Liver (tissue), 9 donors: ENCODE results near the gene MBP. TPM values are rescaled to one million over a fixed set of nuclear protein-coding genes. Genes with fewer than 3 reads are reported as not detected.
A peak's percentile ranks its signal among the peaks of the same experiment; 100 is the strongest.

Source experiments
- DNase-seq: peaks from one replicate; pipeline ENCODE4 v3.0.0-alpha.2; 2017; ENCODE audit warnings: low spot score
- H3K27ac ChIP-seq, 2 donors: one replicate each; pipeline ENCODE4 v1.7.0; 2013; ENCODE audit warnings: inconsistent platforms in 2 of 2, low read length in 2 of 2, control low read depth in 1 of 2, low read depth in 1 of 2, mild to moderate bottlenecking in 1 of 2
- H3K27me3 ChIP-seq, 4 donors: one replicate each; pipeline versions ENCODE4 v1.6.1 to v1.7.0; 2013; ENCODE audit warnings: low read length in 3 of 4, inconsistent platforms in 1 of 4, mild to moderate bottlenecking in 1 of 4, moderate library complexity in 1 of 4; ENCODE audit not compliant: control insufficient read depth in 4 of 4, insufficient read depth in 4 of 4
- H3K36me3 ChIP-seq, 4 donors: one replicate each; pipeline versions ENCODE4 v1.6.1 to v1.7.0; 2013; ENCODE audit warnings: low read length in 3 of 4, mild to moderate bottlenecking in 3 of 4, low read depth in 1 of 4, moderate library complexity in 1 of 4; ENCODE audit not compliant: control insufficient read depth in 4 of 4, insufficient read depth in 3 of 4
- H3K4me1 ChIP-seq, 4 donors: one replicate each; pipeline versions ENCODE4 v1.6.1 to v1.7.0; 2013; ENCODE audit warnings: low read length in 3 of 4, mild to moderate bottlenecking in 3 of 4, moderate library complexity in 1 of 4; ENCODE audit not compliant: control insufficient read depth in 4 of 4, insufficient read depth in 4 of 4
- H3K4me3 ChIP-seq, 3 donors: one replicate each; pipeline versions ENCODE4 v1.6.1 to v1.7.0; 2013; ENCODE audit warnings: low read length in 3 of 3, control low read depth in 1 of 3, low read depth in 1 of 3, mild to moderate bottlenecking in 1 of 3
- H3K9ac ChIP-seq, 2 donors: one replicate each; pipeline ENCODE4 v1.7.0; 2013; ENCODE audit warnings: low read length in 2 of 2, mild to moderate bottlenecking in 2 of 2, moderate library complexity in 2 of 2, control low read depth in 1 of 2, low read depth in 1 of 2
- H3K9me3 ChIP-seq, 4 donors: one replicate each; pipeline versions ENCODE4 v1.6.1 to v1.7.0; 2013; ENCODE audit warnings: low read length in 3 of 4; ENCODE audit not compliant: control insufficient read depth in 4 of 4
- ATF3 ChIP-seq: IDR thresholded peaks from 2 replicates; pipeline ENCODE4 v1.6.1; 2016; ENCODE audit warnings: antibody characterized with exemption
- CTCF ChIP-seq: fragments of 150-350 bp; IDR thresholded peaks from 2 replicates; pipeline ENCODE4 v1.5.1; 2017; ENCODE audit warnings: improper control_type of control experiment, low read depth, low read length; ENCODE audit not compliant: missing input control
- EGR1 ChIP-seq, 2 donors: IDR thresholded peaks; 2 replicates each; pipeline ENCODE4 v1.6.1; 2016 to 2018; ENCODE audit warnings: antibody characterized with exemption in 2 of 2, low read depth in 2 of 2
- FOXA1 ChIP-seq: IDR thresholded peaks from 2 replicates; pipeline ENCODE4 v1.6.1; 2016; ENCODE audit warnings: antibody characterized with exemption
- FOXA2 ChIP-seq: IDR thresholded peaks from 2 replicates; pipeline ENCODE4 v1.6.1; 2016; ENCODE audit warnings: antibody characterized with exemption
- HNF4A ChIP-seq, 2 donors: conservative IDR thresholded peaks; 2 replicates each; pipeline ENCODE4 v1.6.1; 2016; ENCODE audit warnings: antibody characterized with exemption in 2 of 2, mild to moderate bottlenecking in 2 of 2
- MAX ChIP-seq: IDR thresholded peaks from 2 replicates; pipeline ENCODE4 v1.6.1; 2016; ENCODE audit warnings: antibody characterized with exemption
- NR2F2 ChIP-seq: IDR thresholded peaks from 2 replicates; pipeline ENCODE4 v1.6.1; 2016; ENCODE audit warnings: antibody characterized with exemption
- RAD21 ChIP-seq, 2 donors: IDR thresholded peaks; 2 replicates each; pipeline ENCODE4 v1.6.1; 2016; ENCODE audit warnings: antibody characterized with exemption in 2 of 2, mild to moderate bottlenecking in 2 of 2
- REST ChIP-seq: IDR thresholded peaks from 2 replicates; pipeline ENCODE4 v1.6.1; 2016; ENCODE audit warnings: antibody characterized with exemption, mild to moderate bottlenecking
- RXRA ChIP-seq, 2 donors: IDR thresholded peaks; 2 replicates each; pipeline ENCODE4 v1.6.1; 2017 to 2018; ENCODE audit warnings: antibody characterized with exemption in 2 of 2, mild to moderate bottlenecking in 1 of 2
- SP1 ChIP-seq: IDR thresholded peaks from 2 replicates; pipeline ENCODE4 v1.6.1; 2018; ENCODE audit warnings: antibody characterized with exemption, mild to moderate bottlenecking
- TAF1 ChIP-seq: conservative IDR thresholded peaks from 2 replicates; pipeline ENCODE4 v1.6.1; 2016; ENCODE audit warnings: antibody characterized with exemption, mild to moderate bottlenecking
- YY1 ChIP-seq: IDR thresholded peaks from 2 replicates; pipeline ENCODE4 v1.6.1; 2016; ENCODE audit warnings: antibody characterized with exemption, mild to moderate bottlenecking
- ZBTB33 ChIP-seq: IDR thresholded peaks from 2 replicates; pipeline ENCODE4 v1.6.1; 2016; ENCODE audit warnings: antibody characterized with exemption
- WGBS: extraction: QIAGEN DNeasy Blood & Tissue Kit; methylation state at CpG from one replicate; pipeline ENCODE4 v1.1.7; 2013; 5-methylcytosine and 5-hydroxymethylcytosine counted together
- polyA plus RNA-seq, 2 donors: library from polyadenylated mRNA; stranded (reverse) in 1 of 2; unstranded in 1 of 2; fragments of 200-250 nt in 1 of 2; fragments of >200 nt in 1 of 2; fragmentation: Nextera tagmentation in 1 of 2; extraction: Ambion mirVana in 1 of 2; gene quantifications; one replicate each; pipeline versions ENCODE4 v1.2.1 to v1.2.3, GENCODE V29; 2013 to 2015
- total RNA-seq, 2 donors: library from RNA; depleted of rRNA; stranded (reverse); fragments of >200 nt; gene quantifications; one replicate each; pipeline ENCODE4 v1.2.3, GENCODE V29; 2014
- donor health status: healthy.
- donor health status: healthy.
- donor health status: healthy.
- donor health status: healthy.
- donor health status: healthy.

MBP gene
- total and polyA plus RNA-seq, 4 donors: 9.7 to 23.3 (median 17.7) TPM

- no peaks in the 10 kb centered on the region for H3K27me3 ChIP-seq
- no peak overlapping the region for H3K4me3 ChIP-seq
- no peaks in the 10 kb centered on the region for H3K36me3 ChIP-seq
- no peak for TF ChIP-seq NR2F2
- TF ChIP-seq HNF4A (conservative IDR thresholded peaks at IDR 0.05): no peak
- no peak for TF ChIP-seq ZBTB33
- TF ChIP-seq EGR1 (IDR thresholded peaks at IDR 0.05; ENCODE audit: low read depth in 2 of 2): no peak
- TF ChIP-seq SP1: no peak
- no peak for TF ChIP-seq YY1
- no peak for TF ChIP-seq RAD21 (IDR thresholded peaks at IDR 0.05)
- no peak for TF ChIP-seq CTCF
- TF ChIP-seq RXRA (IDR thresholded peaks at IDR 0.05): no peak
- no peak for TF ChIP-seq MAX
- no peaks in the 10 kb centered on the region for H3K9me3 ChIP-seq
- DNase-seq: no peak
- 85% methylated on average over 7 of the region's 7 CpGs for whole genome bisulfite sequencing
- no peak overlapping the region for H3K9ac ChIP-seq
- no peak overlapping the region for H3K27ac ChIP-seq
- H3K4me1 ChIP-seq: peaks cover 0 to 2% (median 0%) of the 10 kb centered on the region in 4 donors
These were observed 136.7 kb downstream of the MBP start for GRCh38 chr18:76995896-76996295.

- no peak for DNase-seq
- Histone ChIP-seq H3K9ac (no peak overlapping the region), H3K4me1 (no peaks in the 10 kb centered on the region), H3K9me3 (no peaks in the 10 kb centered on the region), H3K27me3 (no peaks in the 10 kb centered on the region), H3K4me3 (no peak overlapping the region), H3K36me3 (no peaks in the 10 kb centered on the region), H3K27ac (no peak overlapping the region)
- peak; percentile 39 to 46 for TF ChIP-seq HNF4A (conservative IDR thresholded peaks at IDR 0.05)
- TF ChIP-seq FOXA2: no peak
- WGBS: 51% methylated on average over 8 of the region's 8 CpGs
These were observed 138.4 kb downstream of the MBP start for GRCh38 chr18:76994086-76994654.

GRCh38 chr18:76993573-76993972 is 139.0 kb downstream of the MBP start:
- no peak overlapping the region for H3K27ac ChIP-seq
- H3K9me3 ChIP-seq: no peaks in the 10 kb centered on the region
- 86% methylated on average over 11 of the region's 11 CpGs for WGBS
- no peak overlapping the region for H3K4me3 ChIP-seq
- no peaks in the 10 kb centered on the region for H3K4me1 ChIP-seq
- no peaks in the 10 kb centered on the region for H3K27me3 ChIP-seq
- H3K36me3 ChIP-seq: no peaks in the 10 kb centered on the region
- no peak for DNase-seq
- no peak overlapping the region for H3K9ac ChIP-seq
- TF ChIP-seq EGR1 (IDR thresholded peaks at IDR 0.05; ENCODE audit: low read depth in 2 of 2): no peak
- no peak for TF ChIP-seq ATF3
- no peak for TF ChIP-seq ZBTB33
- TF ChIP-seq HNF4A (conservative IDR thresholded peaks at IDR 0.05): no peak
- no peak for TF ChIP-seq TAF1
- no peak for TF ChIP-seq REST
- no peak for TF ChIP-seq NR2F2
- TF ChIP-seq SP1: no peak
- no peak for TF ChIP-seq FOXA1
- TF ChIP-seq YY1: no peak
- TF ChIP-seq RAD21 (IDR thresholded peaks at IDR 0.05): no peak
